ENCODE data around the gene TRIP13.
"Not testable (repeated sequence)": the region's sequence is repeated elsewhere in the genome, so short reads cannot be mapped to it uniquely, and the experiment has no call there.

The TRIP13 gene

GRCh38 chr5:914612-915011 lies 21.9 kb downstream of the TRIP13 start:
- DNase-seq (ENCODE audit: insufficient read length, low spot score), result no peak
- TF ChIP-seq CTCF (IDR thresholded peaks at IDR 0.05; ENCODE audit: insufficient read depth, missing control alignments), result no peak
- FAIRE-seq, result no peak

- FAIRE-seq; DNase-seq (ENCODE audit: insufficient read length, low spot score): not testable (repeated sequence)
Measured at GRCh38 chr5:915346-915745, 22.7 kb downstream of the TRIP13 start.

GRCh38 chr5:915946-916345 lies 23.3 kb downstream of the TRIP13 start:
- FAIRE-seq (no peak), DNase-seq (ENCODE audit: insufficient read length, low spot score) (no peak)
- TF ChIP-seq CTCF (IDR thresholded peaks at IDR 0.05; ENCODE audit: insufficient read depth, missing control alignments), result no peak

- no peak for TF ChIP-seq CTCF (IDR thresholded peaks at IDR 0.05; ENCODE audit: insufficient read depth, missing control alignments)
- DNase-seq (ENCODE audit: insufficient read length, low spot score) (no peak), FAIRE-seq (no peak)
Measured at GRCh38 chr5:916441-917293, 24.0 kb downstream of the TRIP13 start.

- not testable (repeated sequence) for DNase-seq (ENCODE audit: insufficient read length, low spot score); FAIRE-seq
Measured at GRCh38 chr5:918717-919116, 26.0 kb downstream of the TRIP13 start.

- DNase-seq (ENCODE audit: insufficient read length, low spot score), result no peak
- TF ChIP-seq CTCF (IDR thresholded peaks at IDR 0.05; ENCODE audit: insufficient read depth, missing control alignments), result no peak
- no peak for FAIRE-seq
Measured at GRCh38 chr5:919356-920000, 26.8 kb downstream of the TRIP13 start.

GRCh38 chr5:920321-920720 lies 27.6 kb downstream of the TRIP13 start:
- TF ChIP-seq CTCF (IDR thresholded peaks at IDR 0.05; ENCODE audit: insufficient read depth, missing control alignments), result no peak
- FAIRE-seq, result no peak

More at GRCh38 chr5:920321-920720, 27.6 kb downstream of the TRIP13 start:
- no peak for DNase-seq (ENCODE audit: insufficient read length, low spot score)
